Naive thymus-derived CD4-positive, alpha-beta T cell (primary cell): ENCODE data around the gene PSMC5. TPM values are rescaled to one million over a fixed set of nuclear protein-coding genes. Genes with fewer than 3 reads are reported as not detected.

Experiments used
- ATAC-seq: fragments of 150-1000 bp; cut with Tn5 transposase; 2 replicates; pipeline ENCODE4 v1.10.0; 2021; ENCODE audit warnings: mild to moderate bottlenecking, moderate library complexity
- CTCF ChIA-PET: fragments of 350-600 bp; sonication (Branson Sonifier 250); formaldehyde crosslinking; loops from one replicate; lab custom pipeline; 2021; ENCODE audit warnings: antibody characterized with exemption; lab: Charles Lee
- POLR2A ChIA-PET: fragments of 350-600 bp; sonication (Branson Sonifier 250); formaldehyde crosslinking; loops from one replicate; lab custom pipeline; 2021; ENCODE audit warnings: antibody characterized with exemption, inconsistent platforms; lab: Charles Lee
- DNase-seq, 9 donors: peaks; one replicate each; pipeline versions ENCODE4 v3.0.0 to v3.0.0-alpha.2; 2020 to 2022; ENCODE audit warnings: mixed read lengths in 1 of 9
- H3K27ac ChIP-seq: one replicate; pipeline ENCODE4 v1.7.0; 2013; ENCODE audit warnings: mild to moderate bottlenecking, low read depth, low read length, moderate library complexity
- H3K27me3 ChIP-seq, 2 donors: one replicate each; pipeline ENCODE4 v1.7.0; 2013; ENCODE audit warnings: low read length in 2 of 2, mild to moderate bottlenecking in 2 of 2, moderate library complexity in 2 of 2; ENCODE audit not compliant: control insufficient read depth in 2 of 2, insufficient read depth in 2 of 2
- H3K36me3 ChIP-seq, 3 experiments: 1 replicate in 2 of 3; 2 replicates in 1 of 3; pipeline ENCODE4 v1.7.0; 2013; ENCODE audit warnings: low read length in 3 of 3, mild to moderate bottlenecking in 3 of 3, moderate library complexity in 1 of 3; ENCODE audit not compliant: insufficient read depth in 3 of 3, control insufficient read depth in 2 of 3
- H3K4me1 ChIP-seq, 2 donors: one replicate each; pipeline ENCODE4 v1.7.0; 2013; ENCODE audit warnings: low read length in 2 of 2, mild to moderate bottlenecking in 2 of 2, moderate library complexity in 1 of 2; ENCODE audit not compliant: control insufficient read depth in 2 of 2, insufficient read depth in 2 of 2
- H3K4me3 ChIP-seq: 2 replicates; pipeline ENCODE4 v1.7.0; 2013; ENCODE audit warnings: mild to moderate bottlenecking, low read length
- H3K9me3 ChIP-seq, 3 experiments: 1 replicate in 2 of 3; 2 replicates in 1 of 3; pipeline ENCODE4 v1.7.0; 2013; ENCODE audit warnings: low read length in 3 of 3; ENCODE audit not compliant: control insufficient read depth in 2 of 3
- H3K27ac Mint-ChIP-seq, 9 donors: one replicate each; pipeline ENCODE4 v1.8.0; 2020 to 2022; ENCODE audit warnings: mixed read lengths in 9 of 9, mild to moderate bottlenecking in 8 of 9, moderate library complexity in 5 of 9, inconsistent platforms in 2 of 9
- H3K27me3 Mint-ChIP-seq, 5 donors: one replicate each; pipeline ENCODE4 v1.8.0; 2021 to 2022; ENCODE audit warnings: mixed read lengths in 5 of 5, mild to moderate bottlenecking in 1 of 5
- H3K36me3 Mint-ChIP-seq, 5 donors: one replicate each; pipeline ENCODE4 v1.8.0; 2020 to 2022; ENCODE audit warnings: mixed read lengths in 5 of 5, mild to moderate bottlenecking in 3 of 5, inconsistent platforms in 1 of 5
- H3K4me1 Mint-ChIP-seq, 7 donors: one replicate each; pipeline ENCODE4 v1.8.0; 2020 to 2022; ENCODE audit warnings: mixed read lengths in 7 of 7, mild to moderate bottlenecking in 3 of 7, inconsistent platforms in 1 of 7
- H3K4me3 Mint-ChIP-seq, 10 donors: one replicate each; pipeline ENCODE4 v1.8.0; 2020 to 2022; ENCODE audit warnings: mild to moderate bottlenecking in 10 of 10, mixed read lengths in 10 of 10, moderate library complexity in 6 of 10, inconsistent platforms in 2 of 10
- H3K9me3 Mint-ChIP-seq, 11 donors: one replicate each; pipeline ENCODE4 v1.8.0; 2020 to 2022; ENCODE audit warnings: mixed read lengths in 11 of 11, mild to moderate bottlenecking in 4 of 11, inconsistent platforms in 1 of 11, moderate library complexity in 1 of 11
- intact Hi-C, 2 donors: fragments of 100-400 bp; cut with micrococcal nuclease; formaldehyde crosslinking; loops; one replicate each; pipeline ENCODE4 v1.15.1; 2023
- polyA plus RNA-seq, 2 donors: library from polyadenylated mRNA; unstranded; fragments of 300-500 nt; fragmentation: Illumina TruSeq; gene quantifications; one replicate each; pipeline ENCODE4 v1.2.3, GENCODE V29; 2021
- total RNA-seq, 6 experiments: library from RNA in 5 of 6; stranded (reverse) in 5 of 6; gene quantifications; 1 replicate in 5 of 6; 2 replicates in 1 of 6; pipeline ENCODE4 v1.2.3 and lab custom pipeline; 2021 to 2026

Gene PSMC5
- total and polyA plus RNA-seq, 7 experiments from 2014 or later: 68.4 to 162 (median 107) TPM

DNA sequence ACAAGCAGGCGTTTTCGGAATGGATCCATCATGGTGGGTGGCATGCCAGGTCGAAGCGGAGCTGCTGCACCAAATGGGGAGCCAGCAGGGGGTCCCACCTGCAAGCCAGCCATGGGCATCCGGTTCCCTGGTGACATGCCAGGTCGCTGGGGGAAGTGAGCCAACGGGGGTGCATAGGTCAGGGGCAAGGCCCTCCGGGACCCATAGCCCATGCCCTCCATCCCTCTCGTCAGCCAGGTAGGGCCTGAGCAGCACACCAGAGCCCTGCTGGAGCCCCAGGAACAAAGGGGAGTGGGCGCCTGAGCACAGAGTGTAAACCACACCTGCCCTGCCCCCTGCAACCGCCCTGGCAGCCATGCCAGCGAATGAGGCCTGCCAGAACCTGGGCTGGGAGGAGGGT lies 10.2 kb downstream of the PSMC5 start:
- no peak for DNase-seq
- POLR2A ChIA-PET: interaction anchor here (0.6 to 13.5 kb wide), 3 partner anchors 9 to 247 kb away, joined by 3 to 204 read pairs (median 58); partner anchors contain the start of genes FTSJ3 and PSMC5
- peaks cover 31 to 64% (median 51%) of the 10 kb centered on the region in 7 donors for H3K4me1 Mint-ChIP-seq
- H3K36me3 ChIP-seq: peaks cover 3 to 61% (median 13%) of the 10 kb centered on the region in 3 experiments
- H3K9me3 Mint-ChIP-seq: no peaks in the 10 kb centered on the region
- CTCF ChIA-PET: interaction anchor here (0.9 to 1.0 kb wide), 2 partner anchors 22 to 404 kb away, joined by 3 read pairs; no protein-coding TSS in a partner anchor
- H3K27me3 Mint-ChIP-seq: no peaks in the 10 kb centered on the region
- H3K27ac Mint-ChIP-seq: peak overlapping the region in 3 of 9 donors; percentile 28 to 76 (median 43)
- H3K27ac ChIP-seq: peak overlapping the region; percentile 59
- H3K27me3 ChIP-seq: no peaks in the 10 kb centered on the region
- H3K4me3 ChIP-seq: no peak overlapping the region
- H3K9me3 ChIP-seq: no peaks in the 10 kb centered on the region
- peak overlapping the region in 1 of 10 donors; percentile 96 for H3K4me3 Mint-ChIP-seq
- peaks cover 34 to 37% of the 10 kb centered on the region in 2 donors for H3K4me1 ChIP-seq
- intact Hi-C loops: loop anchor here in 1 of 2 donors (5.0 kb wide), 1 partner anchor 390 kb away; the partner anchor contains the start of gene CYB561
- H3K36me3 Mint-ChIP-seq: peaks cover 4 to 25% (median 9%) of the 10 kb centered on the region in 5 donors
- no peak for ATAC-seq

DNA sequence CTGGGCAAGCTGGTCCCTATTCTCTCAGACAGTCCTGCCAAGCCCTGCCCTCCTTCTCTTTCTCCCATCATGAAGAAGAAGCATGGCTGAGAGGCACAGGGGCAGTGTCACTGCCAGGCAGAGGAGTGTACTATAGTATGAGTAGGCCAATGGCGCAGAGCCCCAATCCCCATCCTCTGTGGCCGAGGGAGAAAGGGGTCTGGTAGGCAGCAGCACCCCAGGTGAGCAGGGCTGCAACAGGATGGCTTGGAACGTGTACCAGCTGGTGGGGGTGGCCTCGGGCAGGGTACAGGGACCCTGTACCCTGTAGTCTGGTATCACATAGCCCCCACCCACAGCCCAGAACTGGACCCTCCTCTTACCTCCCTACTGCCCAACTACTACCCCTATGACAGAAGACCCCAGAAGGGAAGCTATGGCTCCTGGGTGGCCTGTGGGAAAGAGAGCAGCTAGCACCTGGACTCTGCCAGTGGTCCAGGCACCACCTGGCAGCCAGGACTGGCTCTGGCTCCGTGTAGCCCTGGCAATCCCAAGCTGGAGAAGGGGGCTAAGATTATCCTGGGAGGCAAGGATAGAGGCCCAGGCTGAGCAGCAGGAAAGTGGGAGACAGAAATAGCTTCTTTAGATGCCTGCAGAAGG lies 10.8 kb downstream of the PSMC5 start:
- ChIA-PET CTCF (interaction anchor here (0.9 to 2.2 kb wide), 4 partner anchors 8 to 21 kb away, joined by 3 to 8 read pairs (median 4); no protein-coding TSS in a partner anchor), POLR2A (interaction anchor here (2.0 to 13.5 kb wide), 3 partner anchors 10 to 142 kb away, joined by 8 to 204 read pairs (median 58); partner anchors contain the start of genes FTSJ3 and PSMC5)
- no peak for ATAC-seq
- peak overlapping the region; percentile 59 for H3K27ac ChIP-seq
- H3K4me3 ChIP-seq: no peak overlapping the region
- peaks cover 31 to 63% (median 50%) of the 10 kb centered on the region in 7 donors for H3K4me1 Mint-ChIP-seq
- intact Hi-C loops: loop anchor here in 1 of 2 donors (5.0 kb wide), 1 partner anchor 391 kb away; the partner anchor contains the start of gene CYB561
- peaks cover 34 to 37% of the 10 kb centered on the region in 2 donors for H3K4me1 ChIP-seq
- H3K36me3 ChIP-seq: peaks cover 3 to 55% (median 8%) of the 10 kb centered on the region in 3 experiments
- H3K9me3 ChIP-seq: no peaks in the 10 kb centered on the region
- H3K9me3 Mint-ChIP-seq: no peaks in the 10 kb centered on the region
- no peaks in the 10 kb centered on the region for H3K27me3 Mint-ChIP-seq
- H3K27me3 ChIP-seq: no peaks in the 10 kb centered on the region
- peaks cover 4 to 24% (median 9%) of the 10 kb centered on the region in 5 donors for H3K36me3 Mint-ChIP-seq
- no peak for DNase-seq
- H3K27ac Mint-ChIP-seq: peak overlapping the region in 7 of 9 donors; percentile 38 to 80 (median 72)
- H3K4me3 Mint-ChIP-seq: peak overlapping the region in 4 of 10 donors; percentile 7 to 96 (median 79)

DNA sequence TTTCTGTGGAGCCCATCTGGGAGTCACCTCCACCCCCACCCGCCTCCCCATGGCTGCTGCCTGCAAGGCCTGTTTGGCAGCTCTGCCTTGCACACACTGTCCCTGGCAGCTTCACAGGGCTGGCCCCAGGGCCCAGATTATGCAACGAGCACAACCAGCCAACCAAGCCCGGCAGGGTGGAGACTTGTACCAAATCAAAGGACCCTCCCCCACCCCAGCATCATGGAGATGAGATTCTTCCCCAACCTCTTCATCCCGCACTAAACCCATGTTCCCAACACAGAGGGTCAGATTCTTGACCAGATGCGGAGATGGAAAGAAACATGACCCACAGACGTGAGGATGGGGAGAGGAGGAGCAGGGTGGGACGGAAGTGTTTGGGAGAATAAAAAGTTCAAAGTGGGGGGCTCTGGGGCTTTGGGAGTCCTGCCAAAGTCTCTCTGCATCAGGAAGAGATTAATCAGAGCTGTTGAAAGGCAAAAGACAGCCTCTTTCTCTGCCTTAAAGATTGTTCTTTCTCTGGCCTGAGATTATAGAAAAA lies 11.5 kb downstream of the PSMC5 start:
- Histone ChIP-seq H3K4me3 (peak overlapping the region; percentile 22), H3K36me3 (peaks cover 0 to 49% (median 4%) of the 10 kb centered on the region in 3 experiments), H3K4me1 (peaks cover 37 to 40% of the 10 kb centered on the region in 2 donors), H3K27me3 (no peaks in the 10 kb centered on the region), H3K27ac (peak overlapping the region; percentile 59), H3K9me3 (no peaks in the 10 kb centered on the region)
- DNase-seq (no peak), ATAC-seq (no peak)
- Mint-ChIP-seq H3K9me3 (no peaks in the 10 kb centered on the region), H3K4me3 (peak overlapping the region; percentile 33 to 96 (median 72)), H3K4me1 (peaks cover 31 to 64% (median 53%) of the 10 kb centered on the region in 7 donors), H3K27ac (peak overlapping the region in 8 of 9 donors; percentile 60 to 87 (median 78)), H3K36me3 (peaks cover 3 to 18% (median 8%) of the 10 kb centered on the region in 5 donors), H3K27me3 (no peaks in the 10 kb centered on the region)
- ChIA-PET CTCF (interaction anchor here (0.9 to 2.2 kb wide), 5 partner anchors 9 to 129 kb away, joined by 3 to 8 read pairs (median 4); no protein-coding TSS in a partner anchor), POLR2A (interaction anchor here (0.5 to 13.5 kb wide), 7 partner anchors 11 to 142 kb away, joined by 3 to 204 read pairs (median 8); partner anchors contain the start of genes CCDC47, DDX42, FTSJ3 and PSMC5)
- intact Hi-C loops: loop anchor here in 1 of 2 donors (5.0 kb wide), 1 partner anchor 391 kb away; the partner anchor contains the start of gene CYB561

DNA sequence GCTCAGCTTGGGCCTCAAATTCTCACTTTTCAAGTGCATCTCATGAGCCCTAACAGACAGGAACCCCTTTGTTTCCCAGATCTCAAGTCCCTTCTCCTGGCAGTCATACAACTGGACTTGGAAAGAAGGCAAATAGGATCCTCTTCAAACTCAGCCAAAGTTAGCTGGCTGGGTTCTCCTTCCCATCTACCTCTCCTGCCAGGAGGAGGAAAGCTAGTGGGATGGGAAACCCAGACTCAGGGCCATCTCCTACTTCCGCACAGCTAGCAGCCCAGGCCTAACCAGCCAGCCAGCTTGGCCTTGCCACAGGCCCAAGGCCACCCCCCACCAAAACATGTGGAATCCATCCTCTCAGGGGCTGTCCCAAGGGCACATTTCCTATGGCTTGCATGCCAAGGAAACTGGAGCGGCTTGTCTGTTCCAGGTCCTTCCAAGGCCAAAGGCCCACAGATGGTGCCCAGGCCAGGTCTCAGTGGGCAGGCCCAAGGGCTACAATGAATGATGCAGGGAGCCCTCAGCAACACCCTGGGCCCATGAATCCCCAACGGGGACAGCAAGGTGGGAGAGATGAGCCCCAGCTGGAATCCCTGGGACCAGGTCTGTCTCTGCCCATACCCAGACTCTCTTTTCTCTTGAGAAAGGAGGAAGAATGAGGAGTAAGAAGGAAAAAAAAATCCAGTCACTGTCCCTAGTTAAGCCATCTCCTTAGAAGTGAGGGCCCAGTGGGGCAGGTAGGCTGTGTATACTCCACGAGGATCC lies 13.5 kb downstream of the PSMC5 start:
- Histone ChIP-seq H3K27me3 (no peaks in the 10 kb centered on the region), H3K27ac (peak overlapping the region; percentile 96), H3K4me1 (peaks cover 34 to 36% of the 10 kb centered on the region in 2 donors), H3K9me3 (no peaks in the 10 kb centered on the region), H3K36me3 (peaks cover 0 to 28% (median 0%) of the 10 kb centered on the region in 3 experiments), H3K4me3 (peak overlapping the region; percentile 87)
- intact Hi-C loops: loop anchor here (5.0 to 10.0 kb wide), 3 partner anchors 236 to 822 kb away; partner anchors contain the start of genes CYB561 (in 1 of the 2), SMURF2 (in 1 of the 2) and TACO1 (in 1 of the 2)
- CTCF ChIA-PET: interaction anchor here (0.9 to 1.5 kb wide), 5 partner anchors 10 to 130 kb away, joined by 3 to 4 read pairs (median 3); no protein-coding TSS in a partner anchor
- ATAC-seq (no peak), DNase-seq (no peak)
- Mint-ChIP-seq H3K9me3 (no peaks in the 10 kb centered on the region), H3K4me1 (peaks cover 26 to 56% (median 51%) of the 10 kb centered on the region in 7 donors), H3K36me3 (peaks cover 0 to 7% (median 4%) of the 10 kb centered on the region in 5 donors), H3K4me3 (peak overlapping the region; percentile 92 to 98 (median 95)), H3K27ac (peak overlapping the region; percentile 87 to 95 (median 92)), H3K27me3 (no peaks in the 10 kb centered on the region)
- POLR2A ChIA-PET: interaction anchor here (0.5 to 13.5 kb wide), 8 partner anchors 13 to 396 kb away, joined by 3 to 204 read pairs (median 5); partner anchors contain the start of genes CCDC47, DDX42, FTSJ3 and LIMD2

DNA sequence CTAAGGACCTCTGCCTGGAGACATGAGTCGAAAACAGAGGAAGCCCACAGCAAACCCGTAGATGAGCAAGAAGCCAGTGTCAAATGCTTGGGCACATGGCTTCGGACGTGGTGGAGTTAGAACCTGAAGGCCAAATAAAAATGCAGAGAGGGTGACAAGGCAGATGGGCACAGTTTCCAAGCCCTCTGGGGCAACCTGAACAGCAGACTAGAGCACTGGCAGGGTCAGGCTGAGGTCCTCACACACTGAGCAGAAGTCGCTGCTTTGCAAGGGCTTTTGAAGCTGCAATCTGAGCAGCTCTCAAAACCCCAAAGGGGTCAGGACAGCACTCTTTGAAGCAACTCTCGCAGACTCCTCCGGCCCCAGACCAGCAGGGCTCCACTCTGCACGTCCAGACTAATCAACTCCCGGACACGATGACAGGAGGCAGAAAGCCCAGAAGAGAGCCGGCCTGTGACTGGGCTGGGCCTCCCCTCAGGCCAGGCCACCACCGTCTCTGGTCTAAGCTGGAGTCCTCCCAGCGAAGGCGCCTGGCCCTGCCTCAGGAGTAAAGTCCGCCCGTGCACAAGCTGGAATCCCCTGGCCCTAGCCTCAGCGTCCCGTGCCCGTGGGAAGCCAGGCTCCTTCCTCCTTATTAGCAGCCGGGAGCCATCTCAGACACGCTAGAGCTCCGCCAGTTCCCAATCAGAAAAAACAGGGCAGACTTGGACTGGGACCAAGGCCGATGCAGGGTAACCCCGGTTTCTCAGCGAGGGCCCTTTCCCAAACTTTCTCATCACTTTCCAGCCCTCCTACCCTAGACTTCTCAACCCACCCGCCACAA lies 14.3 kb downstream of the PSMC5 start:
- peak overlapping the region; percentile 87 for H3K4me3 ChIP-seq
- no peak for DNase-seq
- no peaks in the 10 kb centered on the region for H3K27me3 Mint-ChIP-seq
- peak overlapping the region; percentile 96 for H3K27ac ChIP-seq
- intact Hi-C loops: loop anchor here (1.0 to 10.0 kb wide), 7 partner anchors 141 to 821 kb away; partner anchors contain the start of genes CYB561 (in 1 of the 2), DCAF7 (in 1 of the 2), LIMD2 (in 1 of the 2) and SMURF2 (in 1 of the 2)
- H3K9me3 ChIP-seq: no peaks in the 10 kb centered on the region
- H3K27ac Mint-ChIP-seq: peak overlapping the region; percentile 84 to 95 (median 91)
- H3K4me3 Mint-ChIP-seq: peak overlapping the region; percentile 92 to 98 (median 95)
- ChIA-PET CTCF (interaction anchor here (0.8 to 1.3 kb wide), 2 partner anchors 72 to 139 kb away, joined by 3 read pairs; no protein-coding TSS in a partner anchor), POLR2A (interaction anchor here (0.6 to 13.5 kb wide), 13 partner anchors 14 to 1349 kb away, joined by 3 to 204 read pairs (median 4); partner anchors contain the start of genes CCDC47, DDX42, FTSJ3 and LIMD2)
- H3K4me1 ChIP-seq: peaks cover 34 to 36% of the 10 kb centered on the region in 2 donors
- H3K36me3 ChIP-seq: peaks cover 0 to 21% (median 0%) of the 10 kb centered on the region in 3 experiments
- peaks cover 0 to 7% (median 3%) of the 10 kb centered on the region in 5 donors for H3K36me3 Mint-ChIP-seq
- no peak for ATAC-seq
- peaks cover 24 to 53% (median 49%) of the 10 kb centered on the region in 7 donors for H3K4me1 Mint-ChIP-seq
- H3K27me3 ChIP-seq: no peaks in the 10 kb centered on the region
- no peaks in the 10 kb centered on the region for H3K9me3 Mint-ChIP-seq
